C4-2B (cell line): Measurements from ENCODE around the gene FLRT1.

Experiments used
- CTCF ChIP-seq: fragments of 450-650 bp; conservative IDR thresholded peaks from 2 replicates; pipeline ENCODE4 v1.5.1; 2017; ENCODE audit warnings: mild to moderate bottlenecking
- ZFX ChIP-seq: fragments of 450-650 bp; IDR thresholded peaks from 2 replicates; pipeline ENCODE4 v1.6.1; 2017

DNA sequence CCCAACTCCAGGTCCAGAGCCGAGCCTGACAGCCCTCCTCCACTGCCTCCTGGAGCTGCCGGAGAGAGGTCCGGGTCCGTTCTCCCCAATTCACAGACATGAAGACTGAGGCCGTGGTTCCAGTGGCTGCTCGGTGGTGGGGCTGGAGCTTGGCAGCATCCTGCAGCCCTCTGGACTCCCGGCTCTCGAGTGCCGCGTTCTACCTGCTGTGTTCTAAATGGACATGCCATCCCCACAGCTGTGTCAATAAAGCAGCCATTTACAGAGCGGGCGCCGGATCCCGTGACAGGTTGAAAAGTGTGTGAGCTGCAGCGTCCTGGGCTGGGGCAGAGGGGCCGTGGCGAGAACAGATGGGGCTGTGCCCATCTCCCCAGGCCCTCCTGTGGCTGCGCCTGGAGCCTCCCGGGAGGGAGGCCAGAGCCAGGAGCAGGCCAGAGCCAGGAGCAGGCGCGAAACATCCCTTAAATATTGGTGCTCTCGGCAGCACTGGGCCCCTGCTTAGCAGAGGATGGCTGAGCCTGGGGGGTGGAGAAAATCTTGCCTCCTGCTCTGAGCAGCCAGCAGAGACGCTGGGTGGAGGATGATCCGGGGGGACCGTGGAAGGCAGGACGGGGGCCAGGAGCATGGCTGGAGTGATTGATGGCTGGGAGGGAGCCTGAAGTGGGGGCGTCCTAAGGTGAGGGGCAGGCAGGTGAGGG lies 46.2 kb downstream of the FLRT1 start:
- no peak for TF ChIP-seq CTCF
- TF ChIP-seq ZFX, result no peak
